MM.1S (cell line): ENCODE data around the gene FN3KRP.

ENCODE experiments used
- CTCF ChIP-seq: fragments of 300-600 bp; sonication (generic); IDR thresholded peaks from 2 replicates; pipeline ENCODE4 v1.5.1; 2016; ENCODE audit warnings: antibody characterized with exemption, low read length, mixed read lengths
- EZH2 ChIP-seq: fragments of 300-600 bp; sonication (generic); optimal IDR thresholded peaks from 2 replicates; pipeline ENCODE3; 2017; ENCODE audit warnings: low read depth, mild to moderate bottlenecking, antibody characterized with exemption, low read length, mixed read lengths

GRCh38 chr17:82703935-82704865 is 12.3 kb upstream of the FN3KRP start:
- TF ChIP-seq EZH2 (no peak), CTCF (no peak)
